ENCODE data around the gene FCRLB.
A peak's percentile ranks its signal among the peaks of the same experiment; 100 is the strongest.
"Not testable (repeated sequence)": the region's sequence is repeated elsewhere in the genome, so short reads cannot be mapped to it uniquely, and the experiment has no call there.

The FCRLB gene

DNA sequence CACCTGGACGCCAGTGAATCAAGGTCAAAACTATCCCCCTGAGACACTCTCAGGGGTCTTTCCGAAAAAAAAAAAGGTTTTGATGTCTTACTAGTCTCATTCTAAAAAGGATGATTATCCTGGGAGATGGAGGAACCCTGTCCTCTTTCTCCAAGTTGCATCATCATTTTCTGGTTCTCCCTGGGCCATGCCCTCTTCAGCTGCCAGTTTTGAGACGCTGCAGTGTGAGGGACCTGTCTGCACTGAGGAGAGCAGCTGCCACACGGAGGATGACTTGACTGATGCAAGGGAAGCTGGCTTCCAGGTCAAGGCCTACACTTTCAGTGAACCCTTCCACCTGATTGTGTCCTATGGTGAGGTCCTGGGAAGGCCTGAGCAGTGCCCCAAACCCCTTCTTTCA, 10.8 kb upstream of the FCRLB start:
- no peak overlapping the region for H3K4me3 ChIP-seq (ENCODE audit: low read length)

DNA sequence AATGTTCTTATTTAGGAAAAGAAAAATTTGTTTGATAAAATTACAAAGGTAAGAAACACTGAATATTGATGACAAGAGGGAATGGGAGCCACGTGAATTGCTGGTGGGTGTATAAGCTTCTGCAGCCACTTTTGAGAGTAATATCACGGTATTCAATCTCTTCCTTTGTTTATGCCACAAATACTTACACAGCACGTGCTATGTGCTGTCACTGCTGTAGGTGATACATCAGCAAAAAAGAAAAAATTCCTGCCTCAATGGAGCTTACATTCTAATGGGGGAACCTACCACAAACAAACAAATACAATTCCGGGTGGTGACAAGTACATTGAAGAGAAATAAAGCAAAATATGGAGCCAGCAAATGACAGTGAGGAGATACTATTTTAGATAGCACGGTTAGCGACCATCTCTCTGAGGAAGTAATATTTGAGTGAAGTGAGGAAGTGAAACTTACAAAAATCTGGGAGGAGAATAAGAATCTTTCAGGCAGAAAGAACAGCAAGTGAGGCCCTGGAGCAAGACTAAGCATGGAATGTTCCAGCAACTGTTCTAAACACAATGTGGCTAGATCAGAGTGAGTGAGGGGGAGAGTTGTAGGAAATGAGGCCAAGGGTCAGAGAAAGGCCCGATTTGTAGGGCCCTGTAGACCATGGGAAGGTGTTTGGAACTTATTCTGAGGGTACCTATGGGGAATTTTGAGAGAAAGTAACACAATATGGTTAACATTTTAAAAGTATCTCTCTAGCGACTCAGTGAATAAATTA, 2.6 kb upstream of the FCRLB start:
- DNase-seq (ENCODE audit: low read depth, low spot score) = no peak
- no peak overlapping the region for H3K4me3 ChIP-seq (ENCODE audit: low read length)

More for the DNA sequence above, 10.8 kb upstream of the FCRLB start:
- no peak for DNase-seq (ENCODE audit: low read depth, low spot score)

DNA sequence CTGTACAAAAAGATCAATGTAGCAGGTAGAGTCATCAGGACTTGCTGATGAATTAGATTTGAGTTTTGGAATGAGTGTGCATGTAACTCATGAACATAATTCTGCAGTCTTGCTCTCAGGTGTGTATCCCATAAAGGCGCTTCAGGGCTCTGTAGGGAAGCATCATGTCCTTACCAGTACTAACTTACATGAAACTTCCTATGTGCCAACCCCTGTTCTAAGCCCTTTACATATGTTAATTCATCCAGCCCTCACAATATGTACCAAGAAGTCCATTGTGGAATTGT, 2.1 kb upstream of the FCRLB start:
- no peak for DNase-seq (ENCODE audit: low read depth, low spot score)
- H3K4me3 ChIP-seq (ENCODE audit: low read length) = no peak overlapping the region

DNA sequence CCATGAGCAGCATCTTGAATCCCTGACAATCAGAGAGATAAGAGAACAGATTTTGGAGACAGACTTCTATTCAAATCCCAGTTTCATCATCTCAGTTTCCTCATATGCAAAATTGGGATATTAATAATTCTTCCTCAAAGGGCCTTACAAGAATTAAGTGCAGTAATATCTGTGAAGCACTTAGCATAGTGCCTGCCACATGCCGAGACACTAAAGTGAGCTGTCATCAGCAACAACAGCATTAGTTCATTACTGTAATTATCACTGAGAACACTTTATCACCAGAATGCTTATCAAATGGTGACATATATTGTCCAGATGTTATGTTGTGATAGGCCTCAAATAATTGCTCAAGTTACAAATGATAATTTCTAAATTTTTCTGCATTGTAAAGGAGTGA, 922 bp upstream of the FCRLB start:
- no peak for DNase-seq (ENCODE audit: low read depth, low spot score)
- H3K4me3 ChIP-seq (ENCODE audit: low read length) = no peak overlapping the region

DNA sequence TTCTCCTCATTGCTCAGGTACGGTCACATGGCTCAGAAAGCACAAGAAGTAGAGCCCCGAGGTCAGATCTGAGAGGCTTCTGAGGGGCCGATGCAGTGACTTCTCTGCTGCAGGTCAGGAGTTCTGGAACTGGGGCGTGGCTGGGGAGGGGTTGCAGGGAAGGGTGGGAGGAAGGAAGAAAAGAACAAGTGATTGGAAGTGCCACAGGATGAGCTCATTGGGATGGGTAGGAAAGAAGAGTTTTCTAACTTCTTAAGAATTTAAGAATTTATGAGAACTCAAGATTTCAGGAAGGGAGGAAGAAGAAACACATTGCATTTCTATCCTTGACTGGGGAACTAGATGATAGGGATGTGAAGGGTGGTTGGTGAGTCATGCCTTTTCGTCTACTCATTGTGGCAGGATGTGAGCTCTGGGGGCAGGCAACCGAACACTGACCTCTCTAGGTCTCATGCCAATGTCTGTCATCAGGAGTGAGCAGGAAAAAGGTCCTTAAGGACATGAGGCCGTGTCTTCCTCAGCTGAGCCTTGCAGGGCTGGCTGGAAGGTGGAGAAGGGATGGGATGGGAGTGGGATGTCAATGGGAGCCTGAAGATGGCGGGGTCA, 497 bp downstream of the FCRLB start:
- DNase-seq (ENCODE audit: low read depth, low spot score) = no peak
- no peak overlapping the region for H3K4me3 ChIP-seq (ENCODE audit: low read length)

DNA sequence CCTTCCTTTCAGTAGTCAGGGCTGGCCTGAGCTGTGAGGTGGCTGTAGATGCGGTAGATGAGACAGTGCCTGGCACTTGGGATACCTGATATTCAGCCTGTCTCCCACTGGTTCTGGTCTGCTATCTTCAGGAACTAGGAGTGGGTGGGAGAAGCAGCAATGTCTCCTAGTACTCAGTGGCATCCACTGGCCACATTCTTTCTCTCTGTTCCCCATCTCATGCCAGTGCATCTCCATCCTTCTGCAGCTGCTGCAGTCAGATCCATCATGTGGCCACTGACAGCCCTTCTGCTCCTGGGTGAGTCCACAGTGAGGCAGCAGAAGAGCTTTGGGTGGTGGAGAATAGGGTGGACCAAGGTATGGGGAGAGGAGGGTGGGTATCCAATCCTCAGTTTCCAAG, 1.1 kb downstream of the FCRLB start:
- no peak for DNase-seq (ENCODE audit: low read depth, low spot score)
- no peak overlapping the region for H3K4me3 ChIP-seq (ENCODE audit: low read length)

DNA sequence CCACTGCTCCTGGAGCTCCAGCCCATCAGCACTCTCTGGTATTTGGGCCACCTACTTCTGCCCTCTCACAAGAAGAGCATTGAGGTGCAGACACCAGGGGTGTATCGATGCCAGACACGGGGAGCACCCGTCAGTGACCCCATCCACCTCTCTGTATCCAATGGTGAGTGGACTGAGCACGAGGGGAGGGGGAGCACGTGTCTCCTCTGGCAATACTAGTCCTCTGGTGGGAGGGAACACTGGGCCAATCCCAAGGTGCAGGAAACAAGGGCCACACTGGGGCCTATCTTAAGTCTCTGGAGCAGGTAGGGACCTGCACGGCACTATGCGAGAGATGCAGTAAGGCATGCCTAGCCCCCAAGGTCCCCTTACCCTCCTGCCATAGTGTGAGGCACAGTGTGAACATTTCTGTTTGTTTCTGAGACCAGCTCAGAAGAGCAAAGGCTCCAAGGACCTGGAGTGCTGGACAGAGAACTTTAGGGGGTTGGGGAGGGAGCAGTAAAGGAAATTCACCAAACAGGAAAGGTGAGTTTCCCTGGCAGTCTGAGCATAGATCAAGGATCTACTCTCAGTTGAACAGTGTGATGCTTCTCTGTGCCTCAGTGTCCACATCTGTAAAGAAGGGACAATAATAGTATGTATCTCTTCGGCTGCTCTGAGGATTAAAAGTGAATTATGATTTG, 2.3 kb downstream of the FCRLB start:
- H3K4me3 ChIP-seq (ENCODE audit: low read length) = no peak overlapping the region
- DNase-seq (ENCODE audit: low read depth, low spot score) = no peak

DNA sequence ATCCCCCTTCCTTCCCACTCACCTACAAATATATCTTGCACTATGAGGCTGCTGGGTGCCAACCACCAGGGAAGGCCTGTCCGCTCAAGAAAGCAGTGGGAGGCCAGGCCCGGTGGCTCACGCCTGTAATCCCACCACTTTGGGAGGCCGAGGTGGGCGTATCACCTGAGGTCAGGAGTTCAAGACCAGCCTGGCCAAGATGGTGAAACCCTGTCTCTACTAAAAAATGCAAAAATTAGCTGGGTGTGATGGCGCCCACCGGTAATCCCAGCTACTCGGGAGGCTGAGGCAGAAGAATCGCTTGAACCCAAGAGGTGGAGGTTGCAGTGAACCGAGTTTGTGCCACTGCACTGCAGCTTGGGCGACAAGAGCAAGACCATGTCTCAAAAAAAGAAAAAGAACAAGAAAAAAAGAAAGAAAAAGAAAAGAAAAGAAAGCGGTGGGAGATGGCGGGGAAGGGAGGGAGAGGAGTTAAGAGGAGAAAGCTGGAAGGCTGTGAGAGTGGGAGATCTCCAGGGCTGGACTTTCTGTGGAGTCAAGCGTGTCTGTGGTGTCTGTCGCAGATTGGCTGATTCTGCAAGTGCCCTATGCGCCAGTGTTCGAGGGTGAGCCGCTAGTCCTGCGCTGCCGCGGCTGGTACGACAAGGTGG, 4.0 kb downstream of the FCRLB start:
- H3K4me3 ChIP-seq (ENCODE audit: low read length) = peak overlapping the region; percentile 55; the same call in 1 of the 2 replicates
- not testable (repeated sequence) for DNase-seq (ENCODE audit: low read depth, low spot score)

DNA sequence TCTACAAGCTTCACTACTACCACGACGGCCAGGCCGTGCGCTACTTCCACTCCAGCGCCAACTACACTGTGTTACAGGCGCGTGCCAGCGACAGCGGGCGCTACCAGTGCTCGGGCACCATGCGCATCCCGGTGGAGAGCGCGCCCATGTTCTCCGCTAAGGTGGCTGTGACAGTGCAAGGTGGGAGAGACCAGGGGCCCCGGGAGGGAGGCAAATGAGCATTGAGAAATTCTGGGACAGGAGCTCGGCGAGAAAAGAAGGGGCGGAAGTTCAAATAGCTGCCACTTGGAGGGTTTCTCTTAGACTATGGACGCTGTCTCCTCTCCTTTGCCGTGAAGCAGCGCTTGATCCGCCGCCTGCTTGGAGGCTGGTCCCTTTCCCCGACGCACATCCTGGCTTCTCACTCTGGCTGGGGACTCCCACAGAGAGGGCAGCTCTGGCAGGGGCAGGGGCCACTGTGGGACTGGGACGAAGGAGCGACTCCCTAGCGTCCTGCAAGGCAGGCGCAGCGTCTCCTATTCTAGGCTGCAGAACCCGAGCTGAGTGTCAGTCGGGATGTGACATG, 4.6 kb downstream of the FCRLB start:
- peak overlapping the region; percentile 55 for H3K4me3 ChIP-seq (ENCODE audit: low read length)
- DNase-seq (ENCODE audit: low read depth, low spot score) = no peak

DNA sequence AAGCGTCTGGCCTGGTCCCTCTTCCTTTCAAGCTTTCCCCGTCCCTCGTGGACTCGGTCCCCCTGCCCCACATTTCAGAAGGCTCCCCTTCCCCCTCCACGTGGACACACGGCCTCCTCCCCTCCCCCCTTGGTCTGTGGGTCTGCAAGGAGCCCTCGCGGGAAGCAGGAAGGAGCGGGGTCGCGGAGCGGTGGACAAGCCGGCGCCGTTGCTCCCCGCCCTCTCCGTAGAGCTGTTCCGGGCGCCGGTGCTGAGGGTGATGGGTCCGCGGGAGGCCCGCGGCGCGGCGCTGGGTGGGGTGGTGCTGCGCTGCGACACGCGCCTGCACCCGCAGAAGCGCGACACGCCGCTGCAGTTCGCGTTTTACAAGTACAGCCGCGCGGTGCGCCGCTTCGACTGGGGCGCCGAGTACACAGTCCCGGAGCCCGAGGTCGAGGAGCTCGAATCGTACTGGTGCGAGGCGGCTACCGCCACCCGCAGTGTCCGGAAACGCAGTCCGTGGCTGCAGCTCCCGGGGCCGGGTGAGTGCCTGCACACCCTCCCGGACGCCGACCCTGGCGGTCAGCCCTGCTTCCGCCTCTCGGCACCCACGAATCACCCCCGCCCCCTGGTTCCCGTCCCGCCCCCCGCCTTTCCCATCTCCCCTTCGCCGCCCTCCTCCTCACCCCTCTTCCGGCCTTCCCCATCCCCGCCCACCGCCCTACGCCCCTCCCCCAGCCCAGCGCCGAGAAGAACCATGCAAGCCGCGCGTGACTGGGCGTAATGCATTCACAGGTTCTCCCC, 5.3 kb downstream of the FCRLB start:
- H3K4me3 ChIP-seq (ENCODE audit: low read length) = peak overlapping the region; percentile 55
- DNase-seq (ENCODE audit: low read depth, low spot score) = no peak

DNA sequence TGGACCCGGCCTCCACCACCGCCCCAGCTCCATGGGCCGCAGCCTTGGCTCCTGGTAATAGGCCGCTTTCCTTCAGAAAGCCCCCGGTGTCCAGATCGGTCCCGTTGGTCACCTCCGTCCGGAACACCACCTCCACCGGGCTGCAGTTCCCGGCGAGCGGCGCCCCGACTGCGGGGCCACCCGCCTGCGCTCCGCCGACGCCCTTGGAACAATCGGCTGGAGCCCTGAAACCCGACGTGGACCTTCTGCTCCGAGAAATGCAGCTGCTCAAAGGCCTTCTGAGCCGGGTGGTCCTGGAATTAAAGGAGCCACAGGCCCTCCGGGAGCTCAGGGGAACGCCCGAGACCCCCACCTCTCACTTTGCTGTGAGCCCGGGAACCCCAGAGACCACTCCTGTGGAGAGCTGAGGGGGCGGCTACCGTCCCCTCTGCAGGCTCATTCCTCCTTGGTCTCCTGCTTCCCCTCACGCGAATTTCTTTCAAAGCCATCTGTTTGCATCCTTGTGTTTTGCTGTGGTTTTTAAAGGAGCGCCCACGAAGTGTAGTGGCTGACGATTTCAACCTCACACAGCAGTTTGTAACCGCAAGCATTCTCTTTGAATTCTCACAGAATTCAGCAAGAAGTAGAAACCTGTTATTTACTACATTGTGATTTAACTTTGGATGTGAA, 6.0 kb downstream of the FCRLB start:
- DNase-seq (ENCODE audit: low read depth, low spot score) = peak; percentile 89
- H3K4me3 ChIP-seq (ENCODE audit: low read length) = peak overlapping the region; percentile 55

DNA sequence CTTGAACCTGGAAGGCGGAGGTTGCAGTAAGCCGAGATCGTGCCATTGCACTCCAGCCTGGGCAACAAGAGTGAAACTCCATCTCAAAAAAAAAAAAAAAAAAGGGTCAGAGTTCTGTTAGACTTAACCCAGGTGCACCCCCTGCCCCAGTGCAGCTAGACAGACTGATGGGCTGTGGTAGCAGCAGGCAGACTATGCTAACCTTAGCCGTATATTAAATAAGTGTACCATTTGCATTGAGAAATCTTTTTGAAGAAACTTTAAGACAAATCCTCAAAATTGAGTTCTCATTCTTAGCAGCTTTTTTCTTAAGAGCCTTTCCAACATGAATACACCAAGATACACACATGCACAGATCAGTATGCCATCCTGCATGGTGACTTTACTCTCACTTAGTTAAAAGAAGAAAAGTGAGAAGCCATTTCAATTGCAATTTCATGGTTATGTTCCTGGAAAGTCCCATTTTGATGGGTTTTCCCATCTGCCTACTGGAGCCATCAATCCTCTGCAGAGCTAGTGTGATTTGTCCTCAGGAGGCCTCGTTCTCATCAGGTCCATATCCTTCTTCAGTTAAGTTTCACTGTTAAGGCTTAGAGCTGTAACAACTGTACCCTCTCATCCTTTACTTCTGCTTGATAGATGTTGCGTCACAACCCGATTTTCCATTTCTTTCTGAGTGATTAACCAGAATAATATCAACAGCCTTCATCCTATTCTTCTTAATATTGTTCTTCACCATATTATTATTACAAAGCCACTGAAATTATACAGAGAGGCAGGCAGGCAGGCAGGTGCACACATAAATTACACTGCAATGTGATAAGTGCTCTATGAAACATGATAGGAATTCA, 7.3 kb downstream of the FCRLB start:
- H3K4me3 ChIP-seq (ENCODE audit: low read length) = no peak overlapping the region
- DNase-seq (ENCODE audit: low read depth, low spot score) = no peak

DNA sequence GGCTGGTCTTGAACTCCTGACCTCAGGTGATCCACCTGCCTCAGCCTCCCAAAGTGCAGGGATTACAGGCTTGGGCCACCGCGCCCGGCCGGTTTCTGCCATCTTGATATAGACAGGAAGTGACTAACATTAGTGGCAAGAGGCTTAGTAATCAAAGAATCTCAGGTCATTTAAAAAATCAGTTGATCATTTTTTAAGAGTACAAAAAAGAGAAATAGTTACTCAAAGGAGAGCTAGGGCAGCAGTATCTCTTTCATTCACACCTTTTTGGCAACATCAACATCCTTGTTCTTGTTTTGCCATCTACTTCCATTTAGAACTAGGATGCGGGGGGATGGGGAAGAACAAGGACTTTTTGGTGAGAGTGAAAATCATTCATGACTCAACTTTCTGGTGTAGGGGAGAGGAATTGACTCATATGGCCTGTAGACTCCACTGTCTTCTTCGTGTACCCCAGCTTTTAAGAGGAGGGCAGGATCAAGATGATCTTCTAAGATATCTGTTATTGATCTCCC, 8.8 kb downstream of the FCRLB start:
- DNase-seq (ENCODE audit: low read depth, low spot score) = no peak
- no peak overlapping the region for H3K4me3 ChIP-seq (ENCODE audit: low read length)

DNA sequence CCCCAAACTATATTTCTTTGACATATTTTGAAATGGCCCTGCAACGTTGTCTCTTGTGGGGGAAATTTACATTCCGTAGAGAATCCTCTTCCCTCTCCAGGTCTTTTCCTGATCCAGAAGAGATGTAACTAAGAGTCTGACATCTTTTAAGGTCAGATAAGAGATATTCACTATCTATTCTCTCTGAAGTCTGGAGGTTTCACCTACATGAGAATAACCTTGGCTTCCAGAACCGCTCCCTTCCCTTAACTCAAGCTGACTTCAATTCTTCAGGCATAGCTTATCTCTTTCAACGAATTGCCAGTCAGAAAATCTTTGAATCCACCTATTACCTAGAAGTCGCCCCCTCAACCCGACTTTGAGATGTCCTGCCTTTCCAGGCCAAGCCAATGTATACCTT, 9.9 kb downstream of the FCRLB start:
- no peak overlapping the region for H3K4me3 ChIP-seq (ENCODE audit: low read length)
- no peak for DNase-seq (ENCODE audit: low read depth, low spot score)

DNA sequence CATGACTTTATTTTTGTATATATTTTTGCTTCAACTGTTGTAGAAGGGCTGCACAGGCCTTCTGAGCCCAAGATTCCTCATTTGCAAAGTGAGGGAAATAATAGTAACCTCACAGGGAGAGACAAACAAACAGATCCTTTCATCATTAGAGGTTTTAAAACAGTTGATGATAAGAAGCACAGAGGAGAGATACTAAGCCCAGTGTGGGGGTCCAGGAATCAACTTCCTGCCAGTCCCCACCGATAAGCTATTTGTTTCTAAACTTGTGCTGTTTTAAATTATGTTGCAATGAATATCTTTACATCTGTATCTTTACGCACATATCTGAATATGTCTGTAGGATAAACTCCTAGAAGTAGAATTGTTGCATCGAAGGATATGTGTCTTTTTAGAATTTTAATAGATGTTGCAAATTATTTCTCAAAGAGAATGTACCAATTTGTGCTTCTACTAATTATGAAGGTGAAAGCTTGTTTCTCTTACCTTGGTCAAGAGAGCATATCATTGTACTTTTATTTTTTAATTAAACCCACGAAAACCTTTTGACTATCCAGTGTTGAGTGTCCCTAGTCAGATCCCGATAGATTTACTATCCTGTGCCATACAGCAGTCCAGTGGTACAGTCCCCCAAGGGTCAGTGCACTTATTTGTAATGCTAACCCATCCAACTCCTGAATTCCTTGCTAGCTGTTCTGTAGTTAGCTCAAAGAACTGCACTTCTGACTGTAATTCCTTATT, 10.8 kb downstream of the FCRLB start:
- no peak overlapping the region for H3K4me3 ChIP-seq (ENCODE audit: low read length)
- no peak for DNase-seq (ENCODE audit: low read depth, low spot score)

DNA sequence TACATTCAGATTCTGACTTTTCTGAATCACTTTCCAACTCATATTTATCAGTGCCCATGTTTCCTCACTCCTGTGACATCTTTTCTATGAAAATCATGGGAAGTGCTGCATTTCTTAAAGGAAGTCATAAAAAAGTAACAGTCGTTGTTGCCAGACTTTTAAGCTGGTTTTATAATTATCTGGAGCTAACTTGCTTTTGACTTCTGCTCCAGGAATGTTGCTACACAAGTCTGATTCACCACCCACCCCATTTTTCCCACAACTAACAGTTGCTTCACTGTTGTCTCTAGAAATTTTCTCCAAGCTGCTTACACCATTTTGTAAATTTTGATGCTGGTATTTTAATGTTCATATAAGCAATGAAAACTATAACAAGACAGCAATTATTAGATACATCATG, 12.2 kb downstream of the FCRLB start:
- no peak overlapping the region for H3K4me3 ChIP-seq (ENCODE audit: low read length)
- DNase-seq (ENCODE audit: low read depth, low spot score) = no peak

DNA sequence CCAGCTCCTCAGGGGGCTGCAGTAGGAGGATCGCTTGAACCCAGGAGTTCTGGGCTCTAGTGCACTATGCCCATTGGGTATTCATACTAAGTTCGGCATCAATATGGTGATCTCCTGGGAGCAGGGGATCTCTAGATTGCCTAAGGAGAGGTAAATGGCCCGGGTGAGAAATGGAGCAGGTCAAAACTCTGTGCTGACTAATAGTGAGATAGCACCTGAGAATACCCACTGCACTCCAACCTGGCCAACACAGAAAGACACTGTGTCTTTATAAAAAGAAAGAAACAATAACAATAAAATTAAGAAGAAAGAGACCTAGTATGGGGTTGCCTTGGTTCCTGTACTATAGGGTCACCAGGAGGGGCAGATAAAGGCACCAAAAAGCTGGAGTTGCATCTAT, 14.5 kb downstream of the FCRLB start:
- no peak overlapping the region for H3K4me3 ChIP-seq (ENCODE audit: low read length)

More for the DNA sequence above, 14.5 kb downstream of the FCRLB start:
- DNase-seq (ENCODE audit: low read depth, low spot score) = no peak
